GM19372 (cell line): Measurements from ENCODE around the gene EIF4G1.

ENCODE experiments used
- ATAC-seq: cut with Tn5 transposase; IDR thresholded peaks from one replicate; pipeline ENCODE4 v1.9.1; 2021; ENCODE audit warnings: mild to moderate bottlenecking, low read depth, moderate library complexity; ENCODE audit not compliant: unreplicated experiment

EIF4G1 gene

DNA sequence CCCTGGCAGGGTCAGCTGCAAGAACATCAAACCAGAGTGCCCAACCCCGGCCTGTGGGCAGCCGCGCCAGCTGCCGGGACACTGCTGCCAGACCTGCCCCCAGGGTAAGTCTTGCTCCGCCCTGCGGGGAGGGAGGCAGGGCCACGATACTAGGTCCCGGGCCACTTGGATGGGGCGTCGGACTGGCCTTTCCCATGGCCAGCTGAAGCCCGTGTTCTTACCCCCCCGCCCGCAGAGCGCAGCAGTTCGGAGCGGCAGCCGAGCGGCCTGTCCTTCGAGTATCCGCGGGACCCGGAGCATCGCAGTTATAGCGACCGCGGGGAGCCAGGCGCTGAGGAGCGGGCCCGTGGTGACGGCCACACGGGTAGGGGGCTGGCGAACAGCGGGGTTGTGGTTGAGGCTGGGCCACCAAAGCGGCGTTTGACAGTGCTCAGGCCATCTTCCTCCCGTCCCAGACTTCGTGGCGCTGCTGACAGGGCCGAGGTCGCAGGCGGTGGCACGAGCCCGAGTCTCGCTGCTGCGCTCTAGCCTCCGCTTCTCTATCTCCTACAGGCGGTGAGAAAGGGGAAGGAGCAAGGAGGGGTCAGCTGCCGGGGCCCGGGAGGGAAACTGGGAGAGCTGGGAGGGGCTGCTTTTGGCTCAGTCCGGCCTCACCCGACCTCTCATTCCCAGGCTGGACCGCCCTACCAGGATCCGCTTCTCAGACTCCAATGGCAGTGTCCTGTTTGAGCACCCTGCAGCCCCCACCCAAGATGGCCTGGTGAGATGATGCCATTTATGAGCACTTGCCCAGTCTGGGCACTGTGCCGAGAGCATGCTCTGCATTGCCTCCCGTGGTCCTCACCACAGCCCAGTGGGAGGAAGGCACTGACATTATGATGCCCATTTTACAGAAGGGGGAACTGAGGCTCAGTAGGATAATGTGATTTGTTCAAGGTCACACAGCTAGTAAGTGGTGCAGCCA lies 67.1 kb downstream of the EIF4G1 start:
- no peak for ATAC-seq

DNA sequence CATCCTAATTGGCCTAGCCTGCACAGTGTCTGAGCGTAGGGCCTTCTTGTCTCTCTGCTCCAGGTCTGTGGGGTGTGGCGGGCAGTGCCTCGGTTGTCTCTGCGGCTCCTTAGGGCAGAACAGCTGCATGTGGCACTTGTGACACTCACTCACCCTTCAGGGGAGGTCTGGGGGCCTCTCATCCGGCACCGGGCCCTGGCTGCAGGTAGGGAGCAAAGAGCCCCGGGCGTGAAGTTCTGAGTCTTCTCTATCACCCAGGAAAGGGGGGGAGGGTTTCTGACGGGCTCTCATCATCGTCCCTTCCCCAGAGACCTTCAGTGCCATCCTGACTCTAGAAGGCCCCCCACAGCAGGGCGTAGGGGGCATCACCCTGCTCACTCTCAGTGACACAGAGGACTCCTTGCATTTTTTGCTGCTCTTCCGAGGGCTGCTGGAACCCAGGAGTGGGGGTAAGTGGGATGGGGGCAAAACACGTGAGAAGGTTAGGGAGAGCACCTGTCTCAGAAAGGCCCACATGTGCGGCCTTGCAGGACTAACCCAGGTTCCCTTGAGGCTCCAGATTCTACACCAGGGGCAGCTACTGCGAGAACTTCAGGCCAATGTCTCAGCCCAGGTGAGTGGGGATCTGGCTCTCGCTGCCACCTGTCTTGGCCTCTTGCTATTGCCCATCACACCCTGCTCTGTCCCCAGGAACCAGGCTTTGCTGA lies 68.1 kb downstream of the EIF4G1 start:
- ATAC-seq = no peak

DNA sequence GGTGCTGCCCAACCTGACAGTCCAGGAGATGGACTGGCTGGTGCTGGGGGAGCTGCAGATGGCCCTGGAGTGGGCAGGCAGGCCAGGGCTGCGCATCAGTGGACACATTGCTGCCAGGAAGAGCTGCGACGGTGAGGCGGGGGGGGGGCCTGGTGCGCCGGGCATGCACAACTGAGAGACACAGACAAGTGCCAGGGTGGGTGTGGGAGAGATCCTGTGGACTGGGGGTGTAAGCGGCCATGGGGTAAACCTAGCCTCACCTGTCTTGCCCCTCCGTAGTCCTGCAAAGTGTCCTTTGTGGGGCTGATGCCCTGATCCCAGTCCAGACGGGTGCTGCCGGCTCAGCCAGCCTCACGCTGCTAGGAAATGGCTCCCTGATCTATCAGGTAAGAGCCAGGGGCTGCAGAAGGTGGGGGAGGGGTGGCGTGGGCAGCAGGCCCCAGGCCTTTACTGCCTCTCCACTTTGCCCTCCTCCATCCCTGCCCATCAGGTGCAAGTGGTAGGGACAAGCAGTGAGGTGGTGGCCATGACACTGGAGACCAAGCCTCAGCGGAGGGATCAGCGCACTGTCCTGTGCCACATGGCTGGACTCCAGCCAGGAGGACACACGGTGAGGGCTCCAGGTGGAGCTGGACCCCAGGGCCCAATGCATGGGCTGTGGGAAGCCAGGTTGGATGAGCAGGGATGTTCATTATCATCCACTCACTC lies 68.8 kb downstream of the EIF4G1 start:
- ATAC-seq = no peak

DNA sequence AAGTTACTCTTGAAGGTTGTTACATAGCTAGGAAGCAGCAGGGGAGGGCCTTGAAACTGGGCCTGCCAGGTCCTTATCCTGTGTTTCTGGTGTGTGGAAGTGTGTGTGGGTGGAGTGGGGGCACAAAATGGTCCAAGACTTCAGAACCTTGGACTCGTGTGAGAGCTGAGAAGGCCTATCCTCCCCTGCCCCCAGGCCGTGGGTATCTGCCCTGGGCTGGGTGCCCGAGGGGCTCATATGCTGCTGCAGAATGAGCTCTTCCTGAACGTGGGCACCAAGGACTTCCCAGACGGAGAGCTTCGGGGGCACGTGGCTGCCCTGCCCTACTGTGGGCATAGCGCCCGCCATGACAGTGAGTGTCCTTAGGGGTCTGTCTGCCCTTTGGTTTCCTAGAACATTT lies 69.9 kb downstream of the EIF4G1 start:
- no peak for ATAC-seq
